Stomach (tissue), 4 donors: ENCODE results near the gene ARHGAP15.

ENCODE experiments used
- EP300 ChIP-seq: sonication (generic); formaldehyde crosslinking; IDR thresholded peaks from one replicate; pipeline ENCODE4 v1.6.1; 2017; ENCODE audit warnings: antibody characterized with exemption
- POLR2A ChIP-seq, 4 donors: fragments of 450-650 bp; IDR thresholded peaks; one replicate each; pipeline ENCODE4 v1.6.1; 2016; ENCODE audit warnings: antibody characterized with exemption in 4 of 4, control low read depth in 2 of 4, mild to moderate bottlenecking in 1 of 4, moderate library complexity in 1 of 4
- POLR2AphosphoS5 ChIP-seq, 3 donors: sonication (generic); formaldehyde crosslinking; IDR thresholded peaks; one replicate each; pipeline ENCODE4 v1.6.1; 2016; ENCODE audit warnings: antibody characterized with exemption in 3 of 3
- TF ChIP-seq, protein P1 (sequence below), 7 experiments: fragments of 450-650 bp in 4 of 7; fragments of 200-600 bp in 3 of 7; sonication (generic) in 3 of 7; IDR thresholded peaks; one replicate each; pipeline ENCODE4 v1.5.1; 2016 to 2019; ENCODE audit warnings: antibody characterized with exemption in 7 of 7, control low read depth in 2 of 7, mild to moderate bottlenecking in 1 of 7

DNA sequence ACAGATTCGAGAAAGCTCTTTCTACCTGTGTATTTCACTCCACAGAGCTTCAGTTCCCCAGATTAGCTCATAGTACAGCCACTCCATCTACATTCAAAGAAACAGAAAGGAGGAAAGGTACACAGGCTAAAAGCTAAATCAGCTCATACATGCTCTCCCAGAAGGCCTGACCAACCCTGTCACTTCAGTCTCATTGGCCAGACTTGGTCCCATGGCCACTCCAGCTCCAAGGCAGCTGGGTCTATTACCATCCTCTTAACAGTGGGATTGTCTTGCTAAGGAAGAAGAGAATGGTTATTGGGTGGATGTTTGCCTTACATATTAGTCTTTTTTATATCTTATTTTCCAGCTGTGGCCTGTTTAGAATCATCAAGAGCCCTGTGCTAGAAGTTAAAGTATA, 572.6 kb downstream of the ARHGAP15 start:
- TF ChIP-seq, protein P1, sequence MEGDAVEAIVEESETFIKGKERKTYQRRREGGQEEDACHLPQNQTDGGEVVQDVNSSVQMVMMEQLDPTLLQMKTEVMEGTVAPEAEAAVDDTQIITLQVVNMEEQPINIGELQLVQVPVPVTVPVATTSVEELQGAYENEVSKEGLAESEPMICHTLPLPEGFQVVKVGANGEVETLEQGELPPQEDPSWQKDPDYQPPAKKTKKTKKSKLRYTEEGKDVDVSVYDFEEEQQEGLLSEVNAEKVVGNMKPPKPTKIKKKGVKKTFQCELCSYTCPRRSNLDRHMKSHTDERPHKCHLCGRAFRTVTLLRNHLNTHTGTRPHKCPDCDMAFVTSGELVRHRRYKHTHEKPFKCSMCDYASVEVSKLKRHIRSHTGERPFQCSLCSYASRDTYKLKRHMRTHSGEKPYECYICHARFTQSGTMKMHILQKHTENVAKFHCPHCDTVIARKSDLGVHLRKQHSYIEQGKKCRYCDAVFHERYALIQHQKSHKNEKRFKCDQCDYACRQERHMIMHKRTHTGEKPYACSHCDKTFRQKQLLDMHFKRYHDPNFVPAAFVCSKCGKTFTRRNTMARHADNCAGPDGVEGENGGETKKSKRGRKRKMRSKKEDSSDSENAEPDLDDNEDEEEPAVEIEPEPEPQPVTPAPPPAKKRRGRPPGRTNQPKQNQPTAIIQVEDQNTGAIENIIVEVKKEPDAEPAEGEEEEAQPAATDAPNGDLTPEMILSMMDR (IDR thresholded peaks at IDR 0.05), result no peak
- no peak for TF ChIP-seq POLR2AphosphoS5 (IDR thresholded peaks at IDR 0.05)
- no peak for TF ChIP-seq POLR2A (IDR thresholded peaks at IDR 0.05)
- no peak for TF ChIP-seq EP300
